ENCODE data around the gene MT1F.
"Not testable (repeated sequence)": the region's sequence is repeated elsewhere in the genome, so short reads cannot be mapped to it uniquely, and the experiment has no call there.

Gene MT1F

DNA sequence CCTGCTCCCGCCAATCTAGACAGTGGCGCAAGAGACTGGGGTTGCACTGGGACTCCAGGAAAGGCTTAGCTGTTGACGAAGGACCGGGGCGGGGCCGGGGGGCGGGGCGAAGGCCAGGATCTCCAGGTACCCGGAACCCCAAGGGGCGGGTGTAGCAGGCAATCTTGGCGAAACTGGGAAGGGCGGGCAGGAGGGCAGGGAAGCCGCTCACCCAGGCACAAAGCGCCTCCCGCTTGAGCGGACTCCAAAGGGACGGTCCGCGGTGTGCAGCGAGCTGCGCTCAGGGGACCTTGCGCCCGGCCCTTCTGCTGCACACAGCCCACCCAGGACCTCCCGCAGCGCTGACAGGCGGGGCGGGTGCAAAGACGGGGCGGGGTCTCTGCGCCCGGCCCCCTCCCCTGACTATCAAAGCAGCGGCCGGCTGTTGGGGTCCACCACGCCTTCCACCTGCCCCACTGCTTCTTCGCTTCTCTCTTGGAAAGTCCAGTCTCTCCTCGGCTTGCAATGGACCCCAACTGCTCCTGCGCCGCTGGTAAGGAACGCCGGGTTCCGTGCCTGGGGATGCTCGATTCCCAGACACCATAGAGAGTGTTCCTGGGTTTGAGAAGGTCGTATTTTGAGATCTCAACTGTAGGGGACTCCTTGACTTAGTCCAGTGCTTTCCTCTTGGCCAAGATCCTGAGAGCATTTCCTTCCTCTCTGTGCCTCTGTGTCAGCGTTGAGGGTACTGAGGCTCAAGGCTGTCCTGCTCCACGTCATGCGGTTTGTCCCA, at the start of gene MT1F:
MT1F (plus strand) TSS at position 405 of the 772 bp plus-strand sequence; CDS start at position 505, 100 bp downstream.
- DNase-seq: peak; percentile 74 to 80

DNA sequence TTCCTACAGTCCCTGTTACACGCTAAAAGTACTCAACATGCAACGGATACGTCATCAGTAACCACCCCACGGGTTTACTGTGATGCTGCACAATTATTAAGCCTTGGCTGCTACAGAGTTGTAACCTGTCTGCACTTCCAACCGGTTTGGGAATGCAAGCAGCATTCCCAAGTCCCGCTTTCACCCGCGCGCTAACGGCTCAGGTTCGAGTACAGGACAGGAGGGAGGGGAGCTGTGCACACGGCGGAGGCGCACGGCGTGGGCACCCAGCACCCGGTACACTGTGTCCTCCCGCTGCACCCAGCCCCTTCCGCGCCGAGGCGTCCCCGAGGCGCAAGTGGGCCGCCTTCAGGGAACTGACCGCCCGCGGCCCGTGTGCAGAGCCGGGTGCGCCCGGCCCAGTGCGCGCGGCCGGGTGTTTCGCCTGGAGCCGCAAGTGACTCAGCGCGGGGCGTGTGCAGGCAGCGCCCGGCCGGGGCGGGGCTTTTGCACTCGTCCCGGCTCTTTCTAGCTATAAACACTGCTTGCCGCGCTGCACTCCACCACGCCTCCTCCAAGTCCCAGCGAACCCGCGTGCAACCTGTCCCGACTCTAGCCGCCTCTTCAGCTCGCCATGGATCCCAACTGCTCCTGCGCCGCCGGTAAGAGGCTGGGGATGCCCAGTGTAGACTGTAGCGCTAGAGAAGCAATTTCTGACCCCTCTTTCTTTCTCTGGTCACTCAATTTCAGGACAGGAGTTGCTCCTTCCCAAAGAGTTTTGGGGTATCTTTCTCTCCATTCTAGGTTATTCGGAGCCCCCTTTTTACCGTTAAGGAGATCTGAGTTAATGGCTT, 49.5 kb upstream of the MT1F start, which contains the start of gene MT2A:
MT2A (plus strand) TSS at position 542 of the 833 bp plus-strand sequence; CDS start at position 614, 72 bp downstream.
- peak; percentile 90 to 94 for DNase-seq

GRCh38 chr16:56608876-56609462, 48.8 kb upstream of the MT1F start:
- peak in 1 of 2 donors; percentile 28 for DNase-seq

- DNase-seq: peak; percentile 74
Observed at GRCh38 chr16:56609463-56609921, 48.3 kb upstream of the MT1F start.

DNA sequence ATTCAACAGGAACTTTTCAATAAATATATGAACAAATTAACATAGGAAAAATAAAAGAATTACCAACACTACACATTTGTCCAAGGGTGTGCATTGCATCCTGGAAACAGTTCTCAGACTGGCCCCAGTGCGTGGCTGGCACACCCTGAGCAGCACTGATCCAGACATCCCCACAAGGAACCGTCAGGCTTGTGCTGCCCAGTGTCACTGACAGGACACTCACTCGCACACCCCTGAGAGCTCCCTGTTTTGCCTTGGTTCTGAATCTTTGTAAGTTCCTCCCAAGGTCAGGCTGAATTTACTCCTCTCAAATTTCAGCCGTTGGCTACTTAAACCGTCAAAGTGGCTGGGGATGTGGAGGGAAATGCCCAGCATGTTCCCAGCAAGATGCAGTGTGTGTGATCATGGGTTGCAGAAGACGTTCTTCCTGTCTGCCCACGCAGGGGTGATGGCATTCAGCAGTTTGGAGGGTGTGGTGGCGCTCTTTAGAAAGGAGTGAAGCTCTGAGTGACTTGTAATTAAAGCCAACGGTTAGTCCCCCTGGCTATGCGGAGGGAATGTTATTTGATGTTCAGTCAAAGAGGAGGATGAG, 47.6 kb upstream of the MT1F start:
- peak; percentile 81 for DNase-seq

DNA sequence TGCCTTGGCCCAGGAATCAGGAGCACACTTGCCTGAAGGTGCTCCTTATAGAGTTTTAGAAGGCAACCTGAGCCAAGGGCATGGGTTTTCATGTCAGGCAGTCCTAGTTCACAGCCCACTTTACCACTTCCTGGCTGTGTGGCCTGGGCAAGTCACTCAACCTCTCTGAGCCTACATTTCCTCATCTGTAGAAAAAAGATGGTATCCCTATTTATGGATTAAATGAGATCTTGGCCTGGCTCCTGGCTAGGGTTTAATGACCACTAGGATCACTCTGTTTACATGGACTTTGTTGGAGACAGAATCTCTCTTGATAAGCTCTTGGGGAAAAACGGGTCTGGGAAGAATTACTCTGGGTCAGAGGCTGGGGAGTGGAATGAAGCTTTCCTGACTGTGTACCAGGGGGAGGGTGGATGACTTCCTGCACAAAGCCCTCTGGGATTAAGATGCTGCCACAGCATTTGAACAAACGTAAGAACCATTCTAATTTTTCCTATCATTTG, 47.1 kb upstream of the MT1F start:
- DNase-seq: peak in 1 of 2 donors; percentile 53

- DNase-seq: no peak
Observed at GRCh38 chr16:56611281-56611833, 46.4 kb upstream of the MT1F start.

GRCh38 chr16:56613706-56614105, 44.1 kb upstream of the MT1F start:
- no peak for DNase-seq

DNA sequence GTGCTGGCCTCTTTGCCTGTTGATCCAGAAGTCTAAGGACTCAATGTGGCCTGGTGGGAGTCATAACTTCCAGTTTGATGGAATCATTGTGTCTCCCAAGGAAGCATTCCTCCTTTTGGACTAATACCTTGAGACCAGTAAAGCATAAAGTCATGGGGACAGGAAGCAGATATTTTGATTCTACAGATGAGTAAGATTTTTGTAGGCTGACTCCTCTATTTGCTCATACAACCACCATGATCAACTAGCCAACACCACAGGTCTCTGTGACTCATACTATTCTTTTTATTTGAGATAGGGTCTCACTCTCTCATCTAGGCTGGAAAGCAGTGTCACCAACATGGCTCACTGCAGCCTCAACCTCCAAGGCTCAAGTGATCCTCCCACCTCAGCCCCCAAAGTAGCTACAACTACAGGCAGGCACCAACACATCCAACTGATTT, 43.2 kb upstream of the MT1F start:
- DNase-seq: no peak

- DNase-seq: no peak
Observed at GRCh38 chr16:56615353-56615752, 42.4 kb upstream of the MT1F start.

DNA sequence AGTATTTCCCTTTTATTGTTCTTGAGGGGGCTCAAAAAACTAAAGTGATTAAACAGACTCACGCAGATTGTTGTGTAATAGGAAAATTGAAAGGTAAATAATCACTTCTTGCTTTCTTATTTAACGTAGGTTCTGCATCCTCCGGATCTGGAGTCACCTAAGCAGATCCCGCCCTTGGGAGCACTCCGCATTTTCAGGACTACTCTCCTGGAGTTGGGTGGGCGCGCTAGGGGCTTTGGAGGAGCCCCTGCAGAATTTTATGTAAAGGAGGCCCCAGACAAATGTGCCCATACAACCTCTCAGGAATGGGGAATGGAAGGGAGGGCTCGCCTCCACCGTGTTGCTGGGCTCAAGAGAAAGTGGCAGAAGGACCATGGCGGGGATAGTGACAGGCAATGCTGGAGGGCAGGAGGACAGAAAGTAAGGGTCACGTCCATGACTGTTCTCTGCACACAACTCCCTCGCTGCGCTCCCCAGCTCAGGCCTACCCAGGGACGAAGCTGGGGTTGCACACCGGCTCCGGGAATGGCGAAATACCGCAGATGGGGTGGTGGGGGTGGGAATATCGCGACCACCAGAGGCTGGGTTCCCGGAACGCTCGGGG, 41.0 kb upstream of the MT1F start:
- no peak for DNase-seq

GRCh38 chr16:56617212-56618085, 40.3 kb upstream of the MT1F start:
- peak in 1 of 2 donors; percentile 78 for DNase-seq

- no peak for DNase-seq
Observed at GRCh38 chr16:56618138-56618537, 39.6 kb upstream of the MT1F start.

GRCh38 chr16:56620339-56620897, 37.3 kb upstream of the MT1F start:
- DNase-seq: no peak

GRCh38 chr16:56621665-56622445, 35.9 kb upstream of the MT1F start:
- DNase-seq: not testable (repeated sequence)

DNA sequence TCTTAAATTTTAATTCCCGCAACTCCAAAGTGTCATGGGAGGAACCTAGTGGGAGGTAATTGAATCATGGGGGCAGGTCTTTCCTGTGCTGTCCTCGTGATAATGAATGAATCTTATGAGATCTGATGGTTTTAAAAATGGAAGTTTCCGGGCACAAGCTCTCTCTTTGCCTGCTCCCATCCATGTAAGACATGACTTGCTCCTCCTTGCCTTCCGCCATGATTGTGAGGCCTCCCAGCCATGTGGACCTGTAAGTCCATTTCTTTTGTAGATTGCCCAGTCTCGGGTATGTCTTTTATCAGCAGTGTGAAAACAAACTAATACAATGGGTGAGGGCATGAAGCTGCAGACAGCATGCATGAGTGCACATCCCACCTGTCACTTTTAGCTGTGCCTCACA, 34.6 kb upstream of the MT1F start:
- not testable (repeated sequence) for DNase-seq

DNA sequence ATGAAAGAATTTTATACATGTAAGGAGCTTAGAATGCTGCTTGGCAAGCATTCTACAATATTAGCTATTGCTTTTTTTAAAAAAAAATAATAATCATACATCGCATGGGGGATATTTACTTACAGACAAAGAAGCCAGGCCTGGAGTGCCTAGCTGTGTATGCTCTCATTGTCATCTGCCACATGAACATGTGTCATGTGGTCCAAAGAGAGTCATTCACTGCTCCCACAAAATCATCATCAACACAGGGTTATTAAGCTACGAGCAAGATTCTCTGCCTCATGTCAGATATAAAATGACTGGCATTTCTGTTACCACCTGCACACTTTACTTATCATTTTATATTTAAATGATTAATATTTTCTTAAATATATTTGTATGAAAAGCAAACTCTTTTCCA, 34.1 kb upstream of the MT1F start:
- DNase-seq: no peak

- peak; percentile 69 to 70 for DNase-seq
Observed at GRCh38 chr16:56625140-56625942, 32.4 kb upstream of the MT1F start, which contains the start of gene MT1E. TSS of gene MT1E (plus strand) at chr16:56625781. CDS start at chr16:56625852, 71 bp downstream.

All from stimulated activated CD4-positive, alpha-beta T cell treated with anti-CD3 and anti-CD28 coated beads, Interleukin-2, amount 100 ng/mL, for 24 hours (primary cell).